ENCODE measurements around the gene ARRDC2.

DNA sequence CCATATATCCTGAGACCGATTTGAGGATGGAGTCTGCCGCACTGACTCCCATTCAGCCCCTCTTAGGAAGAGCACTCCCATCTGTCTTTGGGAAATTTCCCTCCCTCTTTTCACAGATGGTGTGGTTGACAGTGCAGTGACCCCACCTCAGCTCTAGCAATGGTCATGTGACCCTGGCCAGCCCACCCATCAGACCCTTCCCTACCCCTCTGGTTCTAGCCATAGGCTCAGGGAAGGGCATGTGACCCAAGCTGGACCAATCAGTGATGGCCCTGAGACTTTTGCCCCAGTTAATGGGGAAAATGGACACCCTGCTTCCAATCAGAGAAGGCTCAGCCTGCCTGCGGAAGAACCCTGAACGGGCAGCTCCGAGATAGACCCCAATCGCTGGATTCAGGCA lies 52.5 kb downstream of the ARRDC2 start:
- TF ChIP-seq, protein P1, sequence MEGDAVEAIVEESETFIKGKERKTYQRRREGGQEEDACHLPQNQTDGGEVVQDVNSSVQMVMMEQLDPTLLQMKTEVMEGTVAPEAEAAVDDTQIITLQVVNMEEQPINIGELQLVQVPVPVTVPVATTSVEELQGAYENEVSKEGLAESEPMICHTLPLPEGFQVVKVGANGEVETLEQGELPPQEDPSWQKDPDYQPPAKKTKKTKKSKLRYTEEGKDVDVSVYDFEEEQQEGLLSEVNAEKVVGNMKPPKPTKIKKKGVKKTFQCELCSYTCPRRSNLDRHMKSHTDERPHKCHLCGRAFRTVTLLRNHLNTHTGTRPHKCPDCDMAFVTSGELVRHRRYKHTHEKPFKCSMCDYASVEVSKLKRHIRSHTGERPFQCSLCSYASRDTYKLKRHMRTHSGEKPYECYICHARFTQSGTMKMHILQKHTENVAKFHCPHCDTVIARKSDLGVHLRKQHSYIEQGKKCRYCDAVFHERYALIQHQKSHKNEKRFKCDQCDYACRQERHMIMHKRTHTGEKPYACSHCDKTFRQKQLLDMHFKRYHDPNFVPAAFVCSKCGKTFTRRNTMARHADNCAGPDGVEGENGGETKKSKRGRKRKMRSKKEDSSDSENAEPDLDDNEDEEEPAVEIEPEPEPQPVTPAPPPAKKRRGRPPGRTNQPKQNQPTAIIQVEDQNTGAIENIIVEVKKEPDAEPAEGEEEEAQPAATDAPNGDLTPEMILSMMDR (IDR thresholded peaks at IDR 0.05; ENCODE audit: poor library complexity), result no peak
- no peak for TF ChIP-seq EZH2phosphoT487 (IDR thresholded peaks at IDR 0.05; ENCODE audit: low read depth, severe bottlenecking, unreplicated experiment)
